Endodermal cell (in vitro differentiated cells): Measurements from ENCODE around the gene DGKG. TPM values are rescaled to one million over a fixed set of nuclear protein-coding genes. Genes with fewer than 3 reads are reported as not detected.

Source experiments
- DNase-seq: peaks from one replicate; pipeline ENCODE4 v3.0.0-alpha.2; 2017
- H3K27ac ChIP-seq: 2 replicates; pipeline ENCODE4 v1.5.1; 2013; ENCODE audit warnings: mild to moderate bottlenecking, low read depth, low read length, moderate library complexity
- H3K27me3 ChIP-seq: 2 replicates; pipeline ENCODE4 v1.6.1; 2013; ENCODE audit warnings: mild to moderate bottlenecking, low read length, moderate library complexity; ENCODE audit not compliant: insufficient read depth, control insufficient read depth, poor library complexity, severe bottlenecking
- H3K36me3 ChIP-seq: 2 replicates; pipeline ENCODE4 v1.7.0; 2013; ENCODE audit warnings: mild to moderate bottlenecking, low read length, moderate library complexity; ENCODE audit not compliant: control insufficient read depth, insufficient read depth
- H3K4me1 ChIP-seq: one replicate; pipeline ENCODE4 v1.7.0; 2013; ENCODE audit warnings: low read length; ENCODE audit not compliant: control insufficient read depth, insufficient read depth
- H3K4me3 ChIP-seq: 2 replicates; pipeline ENCODE4 v1.5.1; 2013; ENCODE audit warnings: mild to moderate bottlenecking, low read length, moderate library complexity
- H3K9ac ChIP-seq: 2 replicates; pipeline ENCODE4 v1.6.1; 2013; ENCODE audit warnings: mild to moderate bottlenecking, low read length, moderate library complexity; ENCODE audit not compliant: poor library complexity, severe bottlenecking; ENCODE audit errors: extremely low read depth
- H3K9me3 ChIP-seq: 2 replicates; pipeline ENCODE4 v1.6.1; 2013; ENCODE audit warnings: mild to moderate bottlenecking, low read length, moderate library complexity; ENCODE audit not compliant: control insufficient read depth
- H3K27ac Mint-ChIP-seq: 2 replicates; pipeline ENCODE4 v1.8.0; 2020; ENCODE audit warnings: mixed read lengths
- H3K27me3 Mint-ChIP-seq: 2 replicates; pipeline ENCODE4 v1.8.0; 2021; ENCODE audit warnings: mild to moderate bottlenecking, mixed read lengths; ENCODE audit not compliant: insufficient read depth
- H3K36me3 Mint-ChIP-seq: 2 replicates; pipeline ENCODE4 v1.8.0; 2020; ENCODE audit warnings: low read depth, mixed read lengths
- H3K4me1 Mint-ChIP-seq: 2 replicates; pipeline ENCODE4 v1.8.0; 2020; ENCODE audit warnings: mixed read lengths
- H3K4me3 Mint-ChIP-seq: 2 replicates; pipeline ENCODE4 v1.8.0; 2020; ENCODE audit warnings: mild to moderate bottlenecking, moderate library complexity, mixed read lengths
- H3K9me3 Mint-ChIP-seq: 2 replicates; pipeline ENCODE4 v1.8.0; 2020; ENCODE audit warnings: mild to moderate bottlenecking, mixed read lengths
- CTCF ChIP-seq: fragments of 200-600 bp; sonication (generic); conservative IDR thresholded peaks from 2 replicates; pipeline ENCODE4 v1.5.0; 2021; ENCODE audit warnings: antibody characterized with exemption, mild to moderate bottlenecking
- WGBS, 2 experiments: methylation state at CpG; one replicate each; pipeline versions ENCODE4 v1.1.5 to v1.1.7; 2013; ENCODE audit warnings: missing lambda C conversion rate in 2 of 2, mixed read lengths in 1 of 2; ENCODE audit not compliant: insufficient coverage in 1 of 2, insufficient read length in 1 of 2; 5-methylcytosine and 5-hydroxymethylcytosine counted together
- total RNA-seq, 2 donors: library from RNA; stranded (reverse); fragmentation: NEBNext Ultra II Directional in 1 of 2; extraction: Animal tissue kit (Norgen Biotek cat#: 25700) in 1 of 2; gene quantifications; 2 replicates in 1 of 2; 3 replicates in 1 of 2; pipeline ENCODE4 v1.2.1, GENCODE V29; 2021

The DGKG gene
- total RNA-seq, 2 donors from 2014 or later: 0.86 to 1.8 TPM

- Mint-ChIP-seq H3K4me3 (no peak overlapping the region), H3K27me3 (peaks cover 5% of the 10 kb centered on the region), H3K4me1 (no peaks in the 10 kb centered on the region), H3K27ac (no peak overlapping the region), H3K36me3 (no peaks in the 10 kb centered on the region), H3K9me3 (no peaks in the 10 kb centered on the region)
- Histone ChIP-seq H3K27ac (no peak overlapping the region), H3K9me3 (no peaks in the 10 kb centered on the region), H3K36me3 (no peaks in the 10 kb centered on the region), H3K4me1 (no peaks in the 10 kb centered on the region), H3K4me3 (no peak overlapping the region), H3K9ac (no peak overlapping the region), H3K27me3 (peaks cover 5% of the 10 kb centered on the region)
- no peak for DNase-seq
- WGBS, 2 experiments: 92 to 100% methylated on average over 3 of the region's 3 CpGs
- no peak for TF ChIP-seq CTCF
Measured at GRCh38 chr3:186280737-186281136, 81.3 kb downstream of the DGKG start.

DNA sequence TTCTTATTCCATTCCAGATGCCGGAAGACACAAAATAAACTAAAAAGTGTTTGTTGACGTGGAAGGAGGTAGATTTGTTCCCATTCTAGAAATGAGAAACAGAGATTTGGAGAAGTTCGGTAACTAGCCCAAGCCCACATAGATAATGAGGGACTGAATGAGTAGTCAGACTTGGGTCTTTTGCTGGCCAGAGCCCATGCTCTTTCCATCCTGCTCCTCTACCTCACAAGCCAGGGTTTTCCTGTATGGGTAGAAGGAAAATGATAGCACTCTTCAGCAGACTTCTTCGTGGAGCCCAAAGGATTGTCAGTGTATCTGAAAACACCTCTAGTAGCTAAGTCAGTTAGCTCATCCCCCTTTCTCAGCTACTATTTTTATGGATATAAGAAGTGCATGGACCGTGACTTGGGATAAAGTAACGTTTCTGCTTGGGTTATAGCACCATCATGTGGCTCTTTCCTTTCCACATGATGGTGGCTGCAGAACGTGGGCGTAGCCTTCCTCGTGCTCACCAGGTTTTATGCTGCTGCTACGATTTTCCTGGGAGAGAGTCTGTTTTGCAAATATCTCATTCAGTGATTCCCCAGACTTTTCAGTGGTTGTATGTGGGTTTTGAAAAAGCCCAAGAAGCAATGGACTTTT lies 84.6 kb downstream of the DGKG start:
- Histone ChIP-seq H3K4me3 (no peak overlapping the region), H3K27me3 (peaks cover 5% of the 10 kb centered on the region), H3K9ac (no peak overlapping the region), H3K27ac (no peak overlapping the region), H3K4me1 (no peaks in the 10 kb centered on the region), H3K36me3 (no peaks in the 10 kb centered on the region), H3K9me3 (no peaks in the 10 kb centered on the region)
- Mint-ChIP-seq H3K4me3 (no peak overlapping the region), H3K27me3 (peaks cover 5% of the 10 kb centered on the region), H3K9me3 (no peaks in the 10 kb centered on the region), H3K36me3 (no peaks in the 10 kb centered on the region), H3K4me1 (no peaks in the 10 kb centered on the region), H3K27ac (no peak overlapping the region)
- TF ChIP-seq CTCF: peak; percentile 77
- peak; percentile 66 for DNase-seq
- WGBS, 2 experiments: 45 to 54% methylated on average over 7 to 10 of the region's 10 CpGs

DNA sequence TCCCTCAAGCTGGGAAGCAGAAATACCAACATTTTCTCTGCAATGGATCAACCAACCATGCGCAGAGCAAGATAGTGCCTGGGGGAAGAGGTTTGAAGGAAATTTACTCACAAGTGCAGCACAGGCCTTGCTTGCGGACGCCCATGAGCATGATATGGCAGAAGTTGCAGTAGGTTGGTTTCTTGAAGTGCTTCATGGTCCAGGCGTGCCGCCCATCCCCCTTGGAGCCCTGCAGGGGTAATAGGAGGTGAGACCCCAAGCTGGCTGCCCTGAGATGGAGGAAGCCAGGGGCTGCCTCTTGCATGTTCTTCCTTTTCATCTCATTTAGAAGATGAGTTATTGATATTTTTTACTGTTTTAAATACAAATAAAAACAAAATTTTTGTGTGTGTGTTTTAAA lies 86.6 kb downstream of the DGKG start:
- Mint-ChIP-seq H3K4me3 (no peak overlapping the region), H3K27ac (no peak overlapping the region), H3K36me3 (no peaks in the 10 kb centered on the region), H3K9me3 (no peaks in the 10 kb centered on the region), H3K4me1 (no peaks in the 10 kb centered on the region), H3K27me3 (peaks cover 3% of the 10 kb centered on the region)
- no peak for DNase-seq
- no peak overlapping the region for H3K4me3 ChIP-seq
- H3K27ac ChIP-seq: no peak overlapping the region
- H3K4me1 ChIP-seq: no peaks in the 10 kb centered on the region
- H3K27me3 ChIP-seq: peaks cover 5% of the 10 kb centered on the region
- H3K36me3 ChIP-seq: no peaks in the 10 kb centered on the region
- TF ChIP-seq CTCF: no peak
- H3K9ac ChIP-seq: no peak overlapping the region
- 92 to 94% methylated on average over 2 to 5 of the region's 5 CpGs for WGBS, 2 experiments
- no peaks in the 10 kb centered on the region for H3K9me3 ChIP-seq
